ENCODE data around the gene HNRNPU. TPM values are rescaled to one million over a fixed set of nuclear protein-coding genes. Genes with fewer than 3 reads are reported as not detected.

HNRNPU gene
- total RNA-seq, 4 donors from 2014 or later: 284 to 367 (median 323) TPM

- no peak for ATAC-seq
- H3K4me1 ChIP-seq: no peaks in the 10 kb centered on the region
- H3K4me3 ChIP-seq: no peak overlapping the region
- WGBS, 2 donors (ENCODE audit: low coverage in 1 of 2): 36 to 47% methylated on average over 14 of the region's 14 CpGs
- no peak overlapping the region for H3K27ac ChIP-seq
- no peaks in the 10 kb centered on the region for H3K9me3 ChIP-seq
- TF ChIP-seq, protein P1, sequence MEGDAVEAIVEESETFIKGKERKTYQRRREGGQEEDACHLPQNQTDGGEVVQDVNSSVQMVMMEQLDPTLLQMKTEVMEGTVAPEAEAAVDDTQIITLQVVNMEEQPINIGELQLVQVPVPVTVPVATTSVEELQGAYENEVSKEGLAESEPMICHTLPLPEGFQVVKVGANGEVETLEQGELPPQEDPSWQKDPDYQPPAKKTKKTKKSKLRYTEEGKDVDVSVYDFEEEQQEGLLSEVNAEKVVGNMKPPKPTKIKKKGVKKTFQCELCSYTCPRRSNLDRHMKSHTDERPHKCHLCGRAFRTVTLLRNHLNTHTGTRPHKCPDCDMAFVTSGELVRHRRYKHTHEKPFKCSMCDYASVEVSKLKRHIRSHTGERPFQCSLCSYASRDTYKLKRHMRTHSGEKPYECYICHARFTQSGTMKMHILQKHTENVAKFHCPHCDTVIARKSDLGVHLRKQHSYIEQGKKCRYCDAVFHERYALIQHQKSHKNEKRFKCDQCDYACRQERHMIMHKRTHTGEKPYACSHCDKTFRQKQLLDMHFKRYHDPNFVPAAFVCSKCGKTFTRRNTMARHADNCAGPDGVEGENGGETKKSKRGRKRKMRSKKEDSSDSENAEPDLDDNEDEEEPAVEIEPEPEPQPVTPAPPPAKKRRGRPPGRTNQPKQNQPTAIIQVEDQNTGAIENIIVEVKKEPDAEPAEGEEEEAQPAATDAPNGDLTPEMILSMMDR (IDR thresholded peaks at IDR 0.05): peak; percentile 35 to 65 (median 60)
- TF ChIP-seq POLR2AphosphoS5 (IDR thresholded peaks at IDR 0.05): no peak
- no peaks in the 10 kb centered on the region for H3K36me3 ChIP-seq
- no peaks in the 10 kb centered on the region for H3K27me3 ChIP-seq
Measured at GRCh38 chr1:244801246-244801645, 63.1 kb downstream of the HNRNPU start.

GRCh38 chr1:244800821-244801220 is 63.5 kb downstream of the HNRNPU start:
- H3K4me3 ChIP-seq: no peak overlapping the region
- no peak overlapping the region for H3K27ac ChIP-seq
- ATAC-seq: no peak
- no peak for TF ChIP-seq POLR2A (IDR thresholded peaks at IDR 0.05)
- no peak for TF ChIP-seq POLR2AphosphoS5 (IDR thresholded peaks at IDR 0.05)
- TF ChIP-seq, protein P1 (IDR thresholded peaks at IDR 0.05): no peak
- TF ChIP-seq EP300 (IDR thresholded peaks at IDR 0.05): no peak
- no peaks in the 10 kb centered on the region for H3K27me3 ChIP-seq
- H3K9me3 ChIP-seq: no peaks in the 10 kb centered on the region
- no peaks in the 10 kb centered on the region for H3K4me1 ChIP-seq
- H3K36me3 ChIP-seq: no peaks in the 10 kb centered on the region
- 86 to 100% methylated on average over 6 of the region's 9 CpGs for WGBS, 2 donors (ENCODE audit: low coverage in 1 of 2)

Other genes starting within 250 kb of the HNRNPU start
- gene DESI2, start 211.4 kb downstream of the HNRNPU start, total RNA-seq: 10 to 100 TPM; 38.5 to 56.3 (median 41.1) TPM
- 100 to 1,000 TPM in 1 of 4 donors, 10 to 100 TPM in 3; 81.7 to 120 (median 96.0) TPM for gene COX20, start 28.9 kb downstream of the HNRNPU start, total RNA-seq